ENCODE results near the gene ITGB2.

ITGB2 gene

GRCh38 chr21:44887807-44888580, 32.7 kb downstream of the ITGB2 start:
- no peak for DNase-seq (ENCODE audit: extremely low spot score)
- ChIA-PET POLR2A (no interaction called here), CTCF (interaction anchor here (0.6 to 10.9 kb wide), 3 partner anchors 20 to 250 kb away, joined by 3 to 104 read pairs (median 4); no protein-coding TSS in a partner anchor)
- TF ChIP-seq CTCF (IDR thresholded peaks at IDR 0.05; ENCODE audit: control extremely low read depth, extremely low read depth, low read depth, missing control alignments) = no peak

DNA sequence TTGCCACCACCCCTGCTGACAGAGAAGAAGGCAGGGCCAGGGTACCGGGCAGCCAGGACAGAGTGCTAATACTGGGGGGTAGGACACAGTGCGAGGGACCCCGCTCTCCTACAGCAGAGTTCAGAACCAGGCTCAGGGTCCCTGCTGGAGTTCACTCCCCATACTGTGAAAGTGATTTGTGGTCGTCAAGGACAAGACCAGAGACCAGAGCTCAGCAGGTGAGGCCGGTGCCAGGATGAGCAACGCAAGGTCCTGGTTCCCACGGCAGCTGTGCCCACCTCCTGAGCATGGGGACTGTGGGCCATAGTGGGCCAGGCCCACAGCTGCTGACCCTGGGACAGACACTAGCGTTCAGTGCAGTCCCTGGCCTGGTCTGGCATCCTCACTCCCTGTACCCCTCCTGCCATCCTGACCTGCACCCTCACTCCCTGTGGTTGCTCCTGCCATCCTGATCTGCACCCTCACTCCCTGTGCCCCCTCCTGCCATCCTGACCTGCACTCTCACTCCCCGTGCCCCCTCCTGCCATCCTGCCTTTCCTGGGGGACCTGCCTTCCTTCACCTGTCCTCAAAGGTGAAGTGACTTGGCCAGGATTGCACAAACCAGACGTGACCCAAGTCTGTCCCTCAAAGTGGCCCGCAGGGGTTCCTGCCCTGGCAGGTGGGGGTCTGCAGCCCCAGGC, 33.4 kb downstream of the ITGB2 start:
- POLR2A ChIA-PET = no interaction called here

DNA sequence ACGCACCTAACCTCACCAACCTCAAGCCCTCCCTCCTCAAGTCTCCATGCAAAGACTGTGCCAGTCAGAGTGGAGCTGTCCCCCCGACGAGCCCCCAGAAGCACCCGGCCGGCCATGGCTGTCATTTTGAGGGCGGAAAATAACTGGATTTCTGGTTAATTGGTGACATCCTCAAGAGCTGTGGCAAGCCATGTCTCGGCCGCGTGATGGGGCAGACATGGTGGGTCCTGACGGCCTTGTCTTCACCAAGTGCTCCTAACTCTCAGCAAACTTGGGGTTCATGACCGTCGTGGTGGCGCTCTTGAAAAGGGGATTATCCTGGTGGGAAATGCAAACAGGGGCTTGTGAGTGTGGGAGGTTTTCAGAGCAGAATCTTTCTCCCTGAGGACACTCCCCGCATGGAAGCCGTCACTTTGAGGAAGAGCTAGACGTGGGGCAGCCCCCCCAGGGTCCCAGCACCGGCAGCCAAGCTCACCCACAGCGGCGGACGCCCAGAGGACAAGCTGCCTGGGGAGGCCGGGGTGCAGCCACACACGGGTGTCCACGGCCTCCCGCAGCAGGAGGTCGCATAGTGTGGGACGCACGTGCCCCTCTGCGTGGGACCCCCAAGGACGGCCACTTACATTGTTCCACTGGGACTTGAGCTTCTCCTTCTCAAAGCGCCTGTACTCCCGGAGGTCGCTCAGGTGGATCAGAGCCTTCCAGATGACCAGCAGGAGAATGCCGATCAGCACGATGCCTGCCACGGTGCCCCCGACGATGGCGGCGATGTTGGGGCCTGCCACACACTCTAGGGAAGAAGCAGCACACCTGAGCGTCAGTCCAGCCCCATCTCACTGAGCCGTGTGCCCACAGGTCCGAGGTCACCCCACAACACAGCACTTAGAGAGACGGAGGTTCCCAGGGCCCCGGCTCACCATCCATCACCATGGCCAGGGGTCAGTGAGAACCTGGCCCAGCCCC, 34.3 kb downstream of the ITGB2 start:
- no peak for TF ChIP-seq CTCF (IDR thresholded peaks at IDR 0.05; ENCODE audit: control extremely low read depth, extremely low read depth, low read depth, missing control alignments)
- ChIA-PET POLR2A (no interaction called here), CTCF (interaction anchor here (10.9 kb wide), 1 partner anchor 44 kb away, joined by 104 read pairs; no protein-coding TSS in a partner anchor)
- DNase-seq (ENCODE audit: extremely low spot score) = no peak

More for the DNA sequence above, 33.4 kb downstream of the ITGB2 start:
- no peak for TF ChIP-seq CTCF (IDR thresholded peaks at IDR 0.05; ENCODE audit: control extremely low read depth, extremely low read depth, low read depth, missing control alignments)
- CTCF ChIA-PET = interaction anchor here (10.9 kb wide), 1 partner anchor 43 kb away, joined by 104 read pairs; no protein-coding TSS in a partner anchor
- no peak for DNase-seq (ENCODE audit: extremely low spot score)

- ChIA-PET POLR2A (no interaction called here), CTCF (no interaction called here)
- DNase-seq (ENCODE audit: extremely low spot score) = no peak
- no peak for TF ChIP-seq CTCF (IDR thresholded peaks at IDR 0.05; ENCODE audit: control extremely low read depth, extremely low read depth, low read depth, missing control alignments)
Observed at GRCh38 chr21:44885615-44886014, 35.1 kb downstream of the ITGB2 start.

- CTCF ChIA-PET = interaction anchor here (1.4 to 4.5 kb wide), 5 partner anchors 11 to 382 kb away, joined by 3 to 46 read pairs (median 5); partner anchors contain the start of gene UBE2G2
- no peak for TF ChIP-seq CTCF (IDR thresholded peaks at IDR 0.05; ENCODE audit: control extremely low read depth, extremely low read depth, low read depth, missing control alignments)
- POLR2A ChIA-PET = interaction anchor here (0.6 kb wide), 1 partner anchor 44 kb away, joined by 6 read pairs; no protein-coding TSS in a partner anchor
- no peak for DNase-seq (ENCODE audit: extremely low spot score)
Observed at GRCh38 chr21:44884097-44884496, 36.6 kb downstream of the ITGB2 start.

DNA sequence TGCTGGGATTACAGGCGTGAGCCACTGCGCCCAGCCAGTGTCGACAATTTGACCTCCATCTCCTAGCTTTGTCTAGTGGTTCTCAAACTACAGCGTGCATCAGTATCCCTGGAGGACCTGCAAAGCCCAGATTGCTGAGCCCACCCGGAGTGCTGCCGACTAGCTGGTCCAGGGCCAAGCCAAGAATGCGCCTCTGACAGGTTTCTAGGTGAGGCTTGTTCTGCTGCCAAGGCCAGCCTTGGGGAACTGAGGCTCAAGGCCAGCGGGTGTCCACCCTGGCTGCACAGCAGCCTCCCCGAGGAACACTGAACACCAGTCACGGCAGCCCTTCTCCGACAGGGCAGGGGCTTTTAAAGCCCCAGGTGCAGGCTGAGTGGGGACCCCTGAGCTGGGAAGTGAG, 37.4 kb downstream of the ITGB2 start:
- POLR2A ChIA-PET = no interaction called here

More for the DNA sequence above, 37.4 kb downstream of the ITGB2 start:
- TF ChIP-seq CTCF (IDR thresholded peaks at IDR 0.05; ENCODE audit: control extremely low read depth, extremely low read depth, low read depth, missing control alignments) = no peak
- no peak for DNase-seq (ENCODE audit: extremely low spot score)
- CTCF ChIA-PET = interaction anchor here (0.6 to 4.5 kb wide), 8 partner anchors 11 to 255 kb away, joined by 3 to 46 read pairs (median 4); partner anchors contain the start of genes SLX9 and UBE2G2

Measured in GM10248 (cell line).